ENCODE data around the gene PRRG1.
A peak's percentile ranks its signal among the peaks of the same experiment; 100 is the strongest.
"Not testable (repeated sequence)": the region's sequence is repeated elsewhere in the genome, so short reads cannot be mapped to it uniquely, and the experiment has no call there.

The PRRG1 gene

GRCh38 chrX:37349221-37350033, at the start of gene PRRG1:
TSS of gene PRRG1 (plus strand) at chrX:37349364. CDS start at chrX:37406250, 56,886 bp downstream.
- DNase-seq = peak; percentile 84

- DNase-seq = no peak
Measured at GRCh38 chrX:37302569-37302968, 46.6 kb upstream of the PRRG1 start.

GRCh38 chrX:37305238-37305637, 43.9 kb upstream of the PRRG1 start:
- DNase-seq = not testable (repeated sequence)

GRCh38 chrX:37314531-37314930, 34.6 kb upstream of the PRRG1 start:
- no peak for DNase-seq

DNA sequence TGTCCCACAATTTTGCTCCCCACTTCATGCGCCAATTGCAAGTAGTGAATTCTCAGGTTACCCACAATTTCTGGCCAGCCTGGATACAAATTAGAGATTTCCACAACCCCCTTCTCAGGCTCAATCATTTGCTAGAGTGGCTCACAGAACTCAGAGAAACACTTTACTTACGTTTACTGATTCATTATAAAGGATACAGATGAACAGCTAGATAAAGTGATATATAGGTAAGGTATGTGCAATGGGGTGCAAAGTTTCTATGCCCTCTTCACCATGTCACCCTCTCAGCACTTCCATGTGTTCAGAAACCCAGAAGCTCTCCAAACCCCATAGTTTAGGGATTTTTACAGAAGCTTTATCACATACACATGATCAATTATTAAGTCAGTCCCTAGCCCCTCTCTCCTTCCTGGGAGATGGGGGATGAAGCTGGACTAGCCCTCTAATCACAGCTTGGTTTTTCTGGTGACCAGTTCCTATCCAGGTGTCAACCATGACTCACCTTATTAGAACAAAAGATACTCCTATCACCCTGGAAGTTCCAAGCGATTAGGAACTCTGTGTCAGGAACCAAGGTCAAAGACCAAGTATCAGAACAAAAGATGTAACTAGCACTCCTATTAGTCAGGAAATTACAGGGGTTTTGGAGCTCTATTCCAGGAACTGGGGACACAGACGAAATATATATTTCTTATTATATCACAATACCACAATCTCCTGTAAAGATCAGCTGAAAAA, 33.5 kb upstream of the PRRG1 start:
- DNase-seq = no peak

GRCh38 chrX:37320541-37321203, 28.5 kb upstream of the PRRG1 start:
- no peak for DNase-seq

- no peak for DNase-seq
Measured at GRCh38 chrX:37330642-37331041, 18.5 kb upstream of the PRRG1 start.

DNA sequence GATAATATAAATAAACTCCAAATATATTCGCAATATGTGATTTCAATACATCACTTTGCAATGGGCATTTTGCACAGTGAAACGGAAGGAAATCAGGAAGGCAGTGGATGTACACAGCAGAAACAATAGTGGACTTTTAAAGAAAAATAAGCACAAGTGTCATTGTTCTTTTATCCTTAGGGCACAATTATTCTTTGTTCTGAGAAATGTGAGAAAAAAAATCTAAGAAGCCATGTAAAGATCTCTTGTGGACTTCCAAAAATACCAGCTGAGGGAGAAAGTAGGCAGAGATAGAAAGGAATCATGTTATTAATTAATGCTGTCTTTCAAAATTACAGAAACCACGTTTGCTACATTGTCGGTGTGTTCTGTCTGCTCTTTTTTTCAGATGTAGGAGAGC, 17.6 kb upstream of the PRRG1 start:
- no peak for DNase-seq

GRCh38 chrX:37332055-37332454, 17.1 kb upstream of the PRRG1 start:
- DNase-seq = no peak

DNA sequence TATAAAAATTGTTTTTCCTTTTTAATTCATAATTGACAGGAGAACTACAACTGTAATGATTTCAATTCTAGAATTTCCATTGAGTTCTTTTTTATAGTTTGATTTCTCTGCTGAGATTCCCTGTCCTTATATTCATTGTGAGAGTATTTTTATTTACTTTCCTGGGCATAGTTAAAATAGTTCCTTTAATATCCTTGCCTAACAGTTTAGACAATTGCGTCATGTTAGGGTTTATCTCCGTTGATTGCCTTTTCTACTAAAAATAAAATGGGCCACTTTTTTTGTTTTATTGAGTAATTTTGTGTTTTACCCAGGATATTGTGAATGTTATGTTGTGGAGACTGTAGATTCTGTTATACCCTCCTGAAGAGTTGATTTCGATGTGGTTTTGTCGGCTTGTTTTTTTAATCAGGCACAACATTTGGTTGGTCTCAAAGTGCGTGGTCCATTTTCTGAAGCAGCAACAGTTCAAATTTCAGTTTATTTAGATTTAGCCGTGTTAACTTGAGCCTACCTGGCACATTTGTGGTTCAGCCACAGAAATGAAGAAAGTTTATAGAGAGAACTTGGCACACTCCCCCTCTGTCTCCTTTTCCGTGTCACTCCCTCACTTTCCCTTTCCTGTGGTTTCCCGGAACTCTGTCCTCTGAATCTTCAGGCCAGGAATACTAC, 16.0 kb upstream of the PRRG1 start:
- no peak for DNase-seq

DNA sequence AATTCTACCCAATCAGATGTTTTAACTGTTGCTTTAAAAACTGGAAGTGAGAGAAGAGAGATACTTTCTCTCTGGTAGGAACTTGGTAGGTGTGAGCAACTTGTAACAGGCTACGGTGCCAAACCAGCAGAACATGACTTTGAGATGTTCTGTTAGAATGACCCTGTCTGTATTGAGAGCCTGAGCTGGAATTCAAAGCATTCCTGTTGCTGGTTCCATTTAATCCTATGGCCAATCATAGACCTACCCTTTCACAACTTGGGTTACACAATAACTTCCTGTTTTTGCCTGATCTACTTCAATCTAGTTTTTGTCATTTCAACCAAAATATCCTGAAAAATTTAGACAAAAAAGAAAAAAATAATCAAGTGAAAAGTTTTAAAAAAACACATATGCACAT, 1.7 kb upstream of the PRRG1 start:
- no peak for DNase-seq

GRCh38 chrX:37348231-37348970, 763 bp upstream of the PRRG1 start:
- DNase-seq = no peak

DNA sequence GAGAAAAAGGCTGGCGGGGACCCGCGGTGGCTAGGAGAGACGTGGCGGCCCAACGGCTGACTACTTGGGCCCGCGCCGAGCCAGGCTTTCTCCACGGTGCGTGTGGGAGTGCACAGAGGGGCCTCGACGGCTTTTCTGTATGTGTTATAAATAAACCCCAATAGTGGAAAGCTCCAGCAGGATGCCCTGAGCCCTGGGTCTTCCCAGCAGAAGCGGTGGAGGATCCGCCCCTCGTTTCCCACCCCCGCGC, 268 bp upstream of the PRRG1 start:
- no peak for DNase-seq

- DNase-seq = no peak
Measured at GRCh38 chrX:37350034-37350365, 836 bp downstream of the PRRG1 start.

DNA sequence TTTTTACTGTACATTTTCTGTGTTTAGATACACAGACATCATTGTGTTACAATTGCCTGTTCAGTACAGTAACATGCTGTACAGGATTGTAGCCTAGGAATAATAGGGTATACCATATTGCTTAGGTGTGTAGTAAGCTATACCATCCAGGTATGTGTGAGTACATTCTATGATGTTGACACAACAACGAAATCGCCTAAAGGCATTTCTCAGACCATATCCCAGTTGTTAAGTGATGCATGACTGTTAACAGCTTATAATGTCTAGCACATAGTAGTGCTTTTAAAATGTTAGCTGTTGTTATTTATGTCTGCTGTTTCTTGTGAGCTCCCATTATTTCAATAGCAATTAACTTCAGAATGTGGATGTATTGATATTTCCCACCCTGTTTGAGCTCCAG, 4.5 kb downstream of the PRRG1 start:
- DNase-seq = no peak

DNA sequence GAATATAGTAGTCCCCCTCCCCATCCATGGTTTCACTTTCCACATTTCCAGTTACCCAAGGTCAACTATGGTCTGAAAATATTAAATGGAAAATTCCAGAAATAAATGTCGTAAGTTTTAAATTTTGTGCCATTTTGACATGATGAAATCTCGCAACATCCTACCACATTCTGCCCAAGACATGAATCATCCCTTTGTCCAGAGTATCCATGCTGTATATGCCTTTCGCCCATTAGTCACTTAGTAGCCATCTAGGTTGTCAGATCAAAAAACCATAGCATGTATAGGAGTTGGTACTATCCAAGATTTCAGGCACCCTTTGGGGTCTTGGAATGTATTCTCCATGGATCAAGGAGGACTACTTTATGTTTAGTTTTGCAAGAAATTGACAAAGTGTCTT, 8.3 kb downstream of the PRRG1 start:
- no peak for DNase-seq

- no peak for DNase-seq
Measured at GRCh38 chrX:37361596-37361995, 12.4 kb downstream of the PRRG1 start.

DNA sequence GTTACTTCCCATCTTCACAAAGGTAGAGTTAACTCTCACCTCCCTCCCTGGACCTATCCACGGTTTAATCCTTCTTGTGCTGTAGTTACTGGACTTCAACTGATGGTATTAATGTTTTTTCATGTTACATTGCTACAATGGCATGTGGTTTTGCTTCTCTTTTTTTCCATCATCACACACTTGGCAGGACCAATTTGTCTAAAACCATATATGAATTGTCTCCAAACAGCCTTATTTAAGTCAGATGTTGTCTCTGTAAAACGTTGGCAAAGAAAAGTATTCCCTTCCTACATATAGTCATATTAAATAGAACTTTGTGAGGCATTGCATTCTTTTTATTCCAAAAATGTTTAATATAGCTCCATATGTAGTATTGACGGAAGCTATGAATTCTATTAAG, 15.5 kb downstream of the PRRG1 start:
- no peak for DNase-seq

GRCh38 chrX:37367946-37368345, 18.8 kb downstream of the PRRG1 start:
- DNase-seq = no peak

GRCh38 chrX:37370499-37371141, 21.5 kb downstream of the PRRG1 start:
- DNase-seq = no peak

DNA sequence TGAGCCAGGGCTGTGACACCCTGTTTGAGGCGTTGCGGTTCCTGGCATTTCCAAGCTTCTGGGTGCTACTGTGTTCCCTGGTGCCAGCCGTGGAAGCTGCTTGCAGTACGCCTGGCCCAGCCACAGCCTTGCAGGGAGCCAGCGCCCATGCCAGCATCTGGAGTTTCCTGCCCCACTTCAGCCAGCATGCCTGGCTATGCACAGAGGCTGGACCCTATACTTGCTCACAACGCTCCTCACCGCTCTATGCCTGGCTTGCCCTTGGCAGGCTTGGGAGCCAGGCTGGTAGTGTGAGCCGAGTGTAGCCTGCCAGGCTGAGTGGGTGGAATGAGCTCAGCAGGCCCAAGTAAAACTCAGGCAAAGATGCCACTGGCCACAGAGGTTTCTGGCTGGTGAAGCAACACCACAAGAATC, 22.4 kb downstream of the PRRG1 start:
- no peak for DNase-seq

GRCh38 chrX:37378404-37378803, 29.2 kb downstream of the PRRG1 start:
- DNase-seq = no peak
